B cell (primary cell): ENCODE data around the gene GPR162. TPM values are rescaled to one million over a fixed set of nuclear protein-coding genes. Genes with fewer than 3 reads are reported as not detected.

Experiments
- ATAC-seq: fragments of 200-7000 bp; cut with Tn5 transposase; one replicate; pipeline ENCODE4 v1.10.0; 2021; ENCODE audit warnings: low read depth, mild to moderate bottlenecking, moderate number of reproducible peaks, moderate library complexity
- CTCF ChIA-PET: fragments of 350-600 bp; sonication (Branson Sonifier 250); formaldehyde crosslinking; loops from one replicate; lab custom pipeline; 2021; ENCODE audit warnings: antibody characterized with exemption, inconsistent platforms; lab: Charles Lee
- POLR2A ChIA-PET: fragments of 350-600 bp; sonication (Branson Sonifier 250); formaldehyde crosslinking; loops from one replicate; lab custom pipeline; 2021; ENCODE audit warnings: antibody characterized with exemption; lab: Charles Lee
- DNase-seq: peaks from one replicate; pipeline ENCODE4 v3.0.0; 2013
- H2AFZ ChIP-seq: 2 replicates; pipeline ENCODE4 v1.6.1; 2012; ENCODE audit warnings: mild to moderate bottlenecking, low read depth, low read length; ENCODE audit not compliant: insufficient read depth, poor library complexity, severe bottlenecking
- H3K27ac ChIP-seq, 2 donors: 1 replicate in 1 of 2; 2 replicates in 1 of 2; pipeline ENCODE4 v1.5.1; 2012 to 2013; ENCODE audit warnings: low read length in 2 of 2, mild to moderate bottlenecking in 2 of 2, moderate library complexity in 1 of 2
- H3K27me3 ChIP-seq, 4 experiments: fragments of 200-600 bp in 1 of 4; sonication (generic) in 1 of 4; replicated peaks in 1 of 4; 1 replicate in 2 of 4; 2 replicates in 2 of 4; pipeline versions ENCODE4 v1.6.1 to v1.7.0; 2013 to 2016; ENCODE audit warnings: low read length in 3 of 4, mild to moderate bottlenecking in 2 of 4, mixed read lengths in 1 of 4, moderate library complexity in 1 of 4; ENCODE audit not compliant: insufficient read depth in 4 of 4, control insufficient read depth in 3 of 4; ENCODE audit errors: control extremely low read depth in 1 of 4
- H3K36me3 ChIP-seq, 2 experiments: replicated peaks in 1 of 2; 1 replicate in 1 of 2; 2 replicates in 1 of 2; pipeline versions ENCODE4 v1.6.1 to v1.7.1; 2013; ENCODE audit warnings: low read length in 1 of 2; ENCODE audit not compliant: insufficient read depth in 2 of 2, control insufficient read depth in 1 of 2; ENCODE audit errors: control extremely low read depth in 1 of 2, extremely low read depth in 1 of 2
- H3K4me1 ChIP-seq, 2 donors: fragments of 200-600 bp in 1 of 2; sonication (generic) in 1 of 2; 1 replicate in 1 of 2; 2 replicates in 1 of 2; pipeline versions ENCODE4 v1.5.1 to v1.6.1; 2013 to 2017; ENCODE audit warnings: low read length in 2 of 2; ENCODE audit not compliant: control insufficient read depth in 2 of 2, insufficient read depth in 2 of 2
- H3K4me2 ChIP-seq: replicated peaks from 2 replicates; pipeline ENCODE3; 2012; ENCODE audit warnings: mild to moderate bottlenecking, low read depth, low read length; ENCODE audit not compliant: poor library complexity, severe bottlenecking
- H3K4me3 ChIP-seq, 5 experiments: fragments of 200-600 bp in 1 of 5; sonication (generic) in 1 of 5; 1 replicate in 3 of 5; 2 replicates in 2 of 5; pipeline versions ENCODE4 v1.5.1 to v1.7.0; 2011 to 2016; ENCODE audit warnings: low read length in 4 of 5, mild to moderate bottlenecking in 4 of 5, low read depth in 2 of 5, control low read depth in 1 of 5, moderate library complexity in 1 of 5; ENCODE audit not compliant: insufficient read depth in 1 of 5; ENCODE audit errors: control extremely low read depth in 1 of 5, extremely low read depth in 1 of 5
- H3K79me2 ChIP-seq: fragments of 200-600 bp; sonication (generic); one replicate; pipeline ENCODE4 v1.6.0; 2016; ENCODE audit warnings: low read length; ENCODE audit not compliant: control insufficient read depth, insufficient read depth
- H3K9ac ChIP-seq: fragments of 200-600 bp; sonication (generic); 2 replicates; pipeline ENCODE4 v1.6.1; 2017; ENCODE audit warnings: mild to moderate bottlenecking, low read length, moderate library complexity
- H3K9me3 ChIP-seq, 3 donors: one replicate each; pipeline versions ENCODE4 v1.6.1 to v1.7.1; 2013; ENCODE audit warnings: low read length in 2 of 3; ENCODE audit not compliant: control insufficient read depth in 2 of 3, insufficient read depth in 1 of 3; ENCODE audit errors: control extremely low read depth in 1 of 3
- H4K20me1 ChIP-seq: 2 replicates; pipeline ENCODE4 v1.6.0; 2012; ENCODE audit warnings: mild to moderate bottlenecking, low read length; ENCODE audit not compliant: insufficient read depth, control insufficient read depth, poor library complexity, severe bottlenecking
- H3K27ac Mint-ChIP-seq: one replicate; pipeline ENCODE4 v1.8.0; 2021; ENCODE audit warnings: mixed read lengths
- H3K27me3 Mint-ChIP-seq: one replicate; pipeline ENCODE4 v1.8.0; 2021; ENCODE audit warnings: mixed read lengths
- H3K4me1 Mint-ChIP-seq: one replicate; pipeline ENCODE4 v1.8.0; 2021; ENCODE audit warnings: mixed read lengths
- H3K4me3 Mint-ChIP-seq: one replicate; pipeline ENCODE4 v1.8.0; 2021; ENCODE audit warnings: mixed read lengths
- H3K9me3 Mint-ChIP-seq: one replicate; pipeline ENCODE4 v1.8.0; 2022; ENCODE audit warnings: mixed read lengths; ENCODE audit not compliant: insufficient read depth
- CTCF ChIP-seq: fragments of 200-600 bp; IDR thresholded peaks from one replicate; pipeline ENCODE4 v1.8.0; 2022; ENCODE audit warnings: antibody characterized with exemption, mild to moderate bottlenecking
- EZH2 ChIP-seq: IDR thresholded peaks from 2 replicates; pipeline ENCODE4 v1.6.1; 2012; ENCODE audit warnings: borderline replicate concordance, low read depth, mild to moderate bottlenecking, moderate library complexity, low read length; ENCODE audit not compliant: insufficient read depth, poor library complexity, severe bottlenecking
- WGBS: methylation state at CpG from one replicate; pipeline ENCODE4 v1.1.5; 2013; ENCODE audit warnings: missing lambda C conversion rate; ENCODE audit not compliant: insufficient coverage; 5-methylcytosine and 5-hydroxymethylcytosine counted together
- intact Hi-C: fragments of 100-400 bp; cut with micrococcal nuclease; formaldehyde crosslinking; loops from one replicate; pipeline ENCODE4 v1.10.0; 2022
- polyA plus RNA-seq: library from polyadenylated mRNA; depleted of rRNA; stranded (reverse); fragments of >200 nt; gene quantifications from 2 replicates; pipeline ENCODE4 v1.2.3, GENCODE V29; 2012
- total RNA-seq, 2 donors: library from RNA; stranded (reverse); fragments of 120-200 nt in 1 of 2; gene quantifications; 1 replicate in 1 of 2; 2 replicates in 1 of 2; pipeline versions ENCODE4 v1.2.3 to v1.2.4, GENCODE V29; 2013 to 2022

GPR162 gene
- total and polyA plus RNA-seq, 2 donors (not counting 1 experiment from before 2014, with no cell fraction given) = 0.54 TPM; not detected in 1

- H3K4me1 Mint-ChIP-seq = peaks cover 13% of the 10 kb centered on the region
- H3K4me3 Mint-ChIP-seq = no peak overlapping the region
Measured at GRCh38 chr12:6796576-6796975, 25.0 kb upstream of the GPR162 start.

GRCh38 chr12:6799147-6799546, 22.5 kb upstream of the GPR162 start:
- 90% methylated on average over 2 of the region's 5 CpGs for WGBS
- H3K27me3 Mint-ChIP-seq = peaks cover 35% of the 10 kb centered on the region
- no peaks in the 10 kb centered on the region for H4K20me1 ChIP-seq
- intact Hi-C loops = no loop called here
- POLR2A ChIA-PET = no interaction called here
- no peak overlapping the region for H3K4me3 ChIP-seq
- no peak overlapping the region for H3K4me3 Mint-ChIP-seq
- H3K4me1 ChIP-seq = no peaks in the 10 kb centered on the region
- CTCF ChIA-PET = no interaction called here
- no peak overlapping the region for H2AFZ ChIP-seq
- no peak overlapping the region for H3K9ac ChIP-seq
- ATAC-seq (no peak), DNase-seq (no peak)
- H3K36me3 ChIP-seq = no peaks in the 10 kb centered on the region
- no peaks in the 10 kb centered on the region for H3K9me3 Mint-ChIP-seq
- no peak overlapping the region for H3K4me2 ChIP-seq
- peaks cover 0 to 35% (median 4%) of the 10 kb centered on the region in 4 experiments for H3K27me3 ChIP-seq
- TF ChIP-seq CTCF = no peak
- TF ChIP-seq EZH2 = no peak
- H3K79me2 ChIP-seq = no peaks in the 10 kb centered on the region
- no peak overlapping the region for H3K27ac Mint-ChIP-seq
- H3K9me3 ChIP-seq = no peaks in the 10 kb centered on the region
- no peaks in the 10 kb centered on the region for H3K4me1 Mint-ChIP-seq
- no peak overlapping the region for H3K27ac ChIP-seq

More at GRCh38 chr12:6796576-6796975, 25.0 kb upstream of the GPR162 start:
- Mint-ChIP-seq H3K27me3 (peaks cover 42% of the 10 kb centered on the region), H3K27ac (no peak overlapping the region), H3K9me3 (no peaks in the 10 kb centered on the region)
- POLR2A ChIA-PET = no interaction called here
- ATAC-seq (no peak), DNase-seq (no peak)
- Histone ChIP-seq H3K27me3 (peaks cover 0 to 42% (median 4%) of the 10 kb centered on the region in 4 experiments), H3K9ac (no peak overlapping the region), H2AFZ (no peak overlapping the region), H4K20me1 (no peaks in the 10 kb centered on the region), H3K79me2 (no peaks in the 10 kb centered on the region), H3K4me1 (peaks cover 13 to 19% of the 10 kb centered on the region in 2 donors), H3K36me3 (no peaks in the 10 kb centered on the region), H3K4me2 (no peak overlapping the region), H3K4me3 (no peak overlapping the region), H3K27ac (no peak overlapping the region), H3K9me3 (no peaks in the 10 kb centered on the region)
- intact Hi-C loops = no loop called here
- no peak for TF ChIP-seq EZH2
- no peak for TF ChIP-seq CTCF
- CTCF ChIA-PET = interaction anchor here (0.7 kb wide), 1 partner anchor 40 kb away, joined by 3 read pairs; no protein-coding TSS in a partner anchor
- WGBS = 87% methylated on average over 3 of the region's 4 CpGs
